ENCODE data around the gene ARHGAP18.

DNA sequence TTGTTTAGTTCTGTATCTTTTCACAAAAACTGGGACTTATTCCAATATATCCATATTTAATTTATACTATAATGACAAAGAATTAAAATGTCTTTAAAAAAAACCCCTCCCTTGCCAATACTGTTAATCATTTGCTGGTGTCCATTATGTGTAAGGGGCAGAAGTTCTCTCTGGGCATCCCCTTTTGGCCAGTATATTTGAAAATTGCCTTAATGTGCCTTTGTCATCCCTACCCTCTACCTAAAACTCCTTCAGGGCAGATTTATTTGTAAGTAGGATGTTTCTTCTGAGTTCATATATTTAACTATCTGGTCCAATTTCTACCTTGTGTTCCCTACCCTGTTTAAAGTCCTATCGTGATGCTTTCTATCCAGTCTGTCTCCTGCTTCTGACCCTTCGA is 62.9 kb downstream of the ARHGAP18 start:
- TF ChIP-seq, protein P1, sequence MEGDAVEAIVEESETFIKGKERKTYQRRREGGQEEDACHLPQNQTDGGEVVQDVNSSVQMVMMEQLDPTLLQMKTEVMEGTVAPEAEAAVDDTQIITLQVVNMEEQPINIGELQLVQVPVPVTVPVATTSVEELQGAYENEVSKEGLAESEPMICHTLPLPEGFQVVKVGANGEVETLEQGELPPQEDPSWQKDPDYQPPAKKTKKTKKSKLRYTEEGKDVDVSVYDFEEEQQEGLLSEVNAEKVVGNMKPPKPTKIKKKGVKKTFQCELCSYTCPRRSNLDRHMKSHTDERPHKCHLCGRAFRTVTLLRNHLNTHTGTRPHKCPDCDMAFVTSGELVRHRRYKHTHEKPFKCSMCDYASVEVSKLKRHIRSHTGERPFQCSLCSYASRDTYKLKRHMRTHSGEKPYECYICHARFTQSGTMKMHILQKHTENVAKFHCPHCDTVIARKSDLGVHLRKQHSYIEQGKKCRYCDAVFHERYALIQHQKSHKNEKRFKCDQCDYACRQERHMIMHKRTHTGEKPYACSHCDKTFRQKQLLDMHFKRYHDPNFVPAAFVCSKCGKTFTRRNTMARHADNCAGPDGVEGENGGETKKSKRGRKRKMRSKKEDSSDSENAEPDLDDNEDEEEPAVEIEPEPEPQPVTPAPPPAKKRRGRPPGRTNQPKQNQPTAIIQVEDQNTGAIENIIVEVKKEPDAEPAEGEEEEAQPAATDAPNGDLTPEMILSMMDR (IDR thresholded peaks at IDR 0.05; ENCODE audit: insufficient read depth, low read depth, low read length): no peak
- TF ChIP-seq EZH2 (IDR thresholded peaks at IDR 0.05; ENCODE audit: insufficient read depth, low read length): no peak
